Panc1 (cell line): ENCODE results near the gene SERGEF. TPM values are rescaled to one million over a fixed set of nuclear protein-coding genes. Genes with fewer than 3 reads are reported as not detected.

Experiments used
- ATAC-seq: fragments of 200-7000 bp; cut with Tn5 transposase; 2 replicates; pipeline ENCODE4 v1.9.1; 2020; ENCODE audit warnings: mild to moderate bottlenecking, moderate library complexity
- BruUV-seq: library from RNA; stranded (reverse); fragments of 400-500 nt; replicated peaks from 2 replicates; lab custom pipeline; 2021; lab: Mats Ljungman, UMichigan
- CTCF ChIA-PET: fragments of 300-600 bp; sonication (Branson Sonifier 250); formaldehyde crosslinking; loops from one replicate; lab custom pipeline; 2022; ENCODE audit warnings: antibody characterized with exemption; lab: Charles Lee
- POLR2A ChIA-PET: fragments of 300-600 bp; sonication (Branson Sonifier 250); formaldehyde crosslinking; loops from one replicate; lab custom pipeline; 2022; ENCODE audit warnings: antibody characterized with exemption; lab: Charles Lee
- DNase-seq: peaks from one replicate; pipeline ENCODE4 v3.0.0-alpha.2; 2010; ENCODE audit warnings: low read depth, low spot score
- H3K27ac ChIP-seq: 2 replicates; pipeline ENCODE4 v1.5.1; 2011; ENCODE audit warnings: mild to moderate bottlenecking, low read length, inconsistent platforms
- H3K27me3 ChIP-seq: fragments of 200-500 bp; sonication (Bioruptor generic); 2 replicates; pipeline ENCODE4 v1.6.0; 2014; ENCODE audit warnings: low read length, inconsistent platforms; ENCODE audit not compliant: control insufficient read depth, insufficient read depth
- H3K36me3 ChIP-seq: fragments of 200-500 bp; sonication (Bioruptor generic); 2 replicates; pipeline ENCODE4 v1.5.1; 2014; ENCODE audit warnings: inconsistent platforms, mild to moderate bottlenecking, low read length, moderate library complexity; ENCODE audit not compliant: control insufficient read depth, insufficient read depth
- H3K4me1 ChIP-seq: 2 replicates; pipeline ENCODE4 v1.5.1; 2011; ENCODE audit warnings: inconsistent platforms, mild to moderate bottlenecking, low read length, moderate library complexity; ENCODE audit not compliant: control insufficient read depth, insufficient read depth
- H3K4me3 ChIP-seq, 2 experiments: 2 replicates each; pipeline ENCODE4 v1.5.1; 2011 to 2012; ENCODE audit warnings: low read depth in 2 of 2, low read length in 2 of 2, mild to moderate bottlenecking in 2 of 2, inconsistent platforms in 1 of 2, moderate library complexity in 1 of 2
- H3K9me3 ChIP-seq: fragments of 200-500 bp; sonication (Bioruptor generic); 2 replicates; pipeline ENCODE4 v1.5.1; 2014; ENCODE audit warnings: low read depth, mild to moderate bottlenecking, inconsistent platforms, low read length, moderate library complexity; ENCODE audit not compliant: control insufficient read depth, insufficient read depth
- CTCF ChIP-seq: fragments of 450-650 bp; IDR thresholded peaks from 2 replicates; pipeline ENCODE4 v1.5.1; 2017; ENCODE audit warnings: mild to moderate bottlenecking
- POLR2AphosphoS5 ChIP-seq: IDR thresholded peaks from 2 replicates; pipeline ENCODE4 v1.6.1; 2012; ENCODE audit warnings: mild to moderate bottlenecking, low read depth, low read length, moderate library complexity
- REST ChIP-seq, 2 experiments: IDR thresholded peaks; 2 replicates each; pipeline ENCODE4 v1.6.1; 2011 to 2012; ENCODE audit warnings: low read depth in 2 of 2, control low read depth in 1 of 2, low read length in 1 of 2, mild to moderate bottlenecking in 1 of 2, moderate library complexity in 1 of 2; ENCODE audit not compliant: insufficient read depth in 1 of 2
- SIN3A ChIP-seq: IDR thresholded peaks from 2 replicates; pipeline ENCODE4 v1.6.1; 2012; ENCODE audit warnings: low read depth, mild to moderate bottlenecking, low read length, moderate library complexity, borderline replicate concordance; ENCODE audit not compliant: insufficient read depth
- TCF7L2 ChIP-seq: IDR thresholded peaks from 2 replicates; pipeline ENCODE4 v1.6.1; 2011; ENCODE audit warnings: mild to moderate bottlenecking, low read depth, low read length, inconsistent platforms
- in situ Hi-C: cut with HindIII; loops from 2 replicates; pipeline ENCODE4 v1.10.0; 2016; ENCODE audit warnings: low sequenced_read_pairs, low pct_unique_long_range_greater_than_20kb
- intact Hi-C: fragments of 100-400 bp; cut with micrococcal nuclease; formaldehyde crosslinking; loops from one replicate; pipeline ENCODE4 v1.10.0; 2022; ENCODE audit not compliant: unreplicated experiment
- total RNA-seq: library from RNA; stranded (reverse); gene quantifications from one replicate; pipeline ENCODE4 v1.2.1, GENCODE V29; 2021; ENCODE audit not compliant: unreplicated experiment

The SERGEF gene
- total RNA-seq, 1 experiment from 2014 or later, result 35.5 TPM

- Histone ChIP-seq H3K27me3 (no peaks in the 10 kb centered on the region), H3K9me3 (no peaks in the 10 kb centered on the region), H3K27ac (no peak overlapping the region), H3K4me1 (no peaks in the 10 kb centered on the region), H3K36me3 (no peaks in the 10 kb centered on the region), H3K4me3 (no peak overlapping the region)
- in situ Hi-C loops, result no loop called here
- ChIA-PET CTCF (no interaction called here), POLR2A (no interaction called here)
- ATAC-seq (no peak), DNase-seq (no peak)
- no peak for TF ChIP-seq POLR2AphosphoS5
- TF ChIP-seq CTCF, result no peak
- intact Hi-C loops, result no loop called here
- no TSS peak for BruUV-seq
Measured at GRCh38 chr11:17845431-17845881, 167.4 kb downstream of the SERGEF start.

- Histone ChIP-seq H3K4me3 (no peak overlapping the region), H3K9me3 (no peaks in the 10 kb centered on the region), H3K27me3 (no peaks in the 10 kb centered on the region), H3K4me1 (no peaks in the 10 kb centered on the region), H3K36me3 (no peaks in the 10 kb centered on the region), H3K27ac (no peak overlapping the region)
- CTCF ChIA-PET, result no interaction called here
- TF ChIP-seq TCF7L2 (no peak), REST (IDR thresholded peaks at IDR 0.05; ENCODE audit: insufficient read depth in 1 of 2, low read depth in 2 of 2, low read length in 1 of 2) (no peak), CTCF (no peak), POLR2AphosphoS5 (no peak), SIN3A (no peak)
- no peak for DNase-seq
- ATAC-seq, result no peak
- intact Hi-C loops (no loop called here), in situ Hi-C loops (no loop called here)
- POLR2A ChIA-PET, result no interaction called here
- no TSS peak for BruUV-seq
Measured at GRCh38 chr11:17840101-17840548, 172.7 kb downstream of the SERGEF start.
